Tibial nerve (tissue), 4 donors: ENCODE results near the gene UCN3.

Experiments
- CTCF ChIP-seq, 5 experiments: fragments of 200-600 bp in 3 of 5; fragments of 450-650 bp in 2 of 5; sonication (generic) in 3 of 5; IDR thresholded peaks; one replicate each; pipeline ENCODE4 v1.5.1; 2016 to 2019; ENCODE audit warnings: antibody characterized with exemption in 5 of 5, mild to moderate bottlenecking in 3 of 5, moderate library complexity in 2 of 5
- EP300 ChIP-seq, 2 donors: sonication (generic); formaldehyde crosslinking; IDR thresholded peaks; one replicate each; pipeline ENCODE4 v1.6.1; 2017; ENCODE audit warnings: antibody characterized with exemption in 2 of 2, mild to moderate bottlenecking in 1 of 2
- POLR2A ChIP-seq, 2 donors: fragments of 450-650 bp; IDR thresholded peaks; one replicate each; pipeline ENCODE4 v1.6.1; 2017; ENCODE audit warnings: antibody characterized with exemption in 2 of 2, mild to moderate bottlenecking in 2 of 2, moderate library complexity in 2 of 2

GRCh38 chr10:5419466-5420094 lies 54.8 kb downstream of the UCN3 start:
- TF ChIP-seq EP300 (IDR thresholded peaks at IDR 0.05), result no peak
- no peak for TF ChIP-seq POLR2A (IDR thresholded peaks at IDR 0.05)
- TF ChIP-seq CTCF (IDR thresholded peaks at IDR 0.05), result no peak
